Liver (tissue), 4 donors: Measurements from ENCODE around the gene SPATA22. TPM values are rescaled to one million over a fixed set of nuclear protein-coding genes. Genes with fewer than 3 reads are reported as not detected.

Experiments used
- polyA plus RNA-seq, 2 donors: library from polyadenylated mRNA; stranded (reverse) in 1 of 2; unstranded in 1 of 2; fragments of 200-250 nt in 1 of 2; fragments of >200 nt in 1 of 2; fragmentation: Nextera tagmentation in 1 of 2; extraction: Ambion mirVana in 1 of 2; gene quantifications; one replicate each; pipeline versions ENCODE4 v1.2.1 to v1.2.3, GENCODE V29; 2013 to 2015
- total RNA-seq, 2 donors: library from RNA; depleted of rRNA; stranded (reverse); fragments of >200 nt; gene quantifications; one replicate each; pipeline ENCODE4 v1.2.3, GENCODE V29; 2014
- donor health status: healthy.
- donor health status: healthy.
- donor health status: healthy.

The SPATA22 gene
- total and polyA plus RNA-seq, 4 donors: 0.19 to 0.89 (median 0.42) TPM; not detected in 1

Other genes with a start within 250 kb of the SPATA22 start
- gene OR3A1, start 173.5 kb downstream of the SPATA22 start, total RNA-seq: not detected
- not detected for gene OR3A1, start 173.5 kb downstream of the SPATA22 start, polyA plus RNA-seq
- not detected for gene OR3A2, start 85.5 kb downstream of the SPATA22 start, total RNA-seq
- not detected for gene OR3A2, start 85.5 kb downstream of the SPATA22 start, polyA plus RNA-seq
- not detected for gene OR1E1, start 73.4 kb downstream of the SPATA22 start, total RNA-seq
- gene OR1E1, start 73.4 kb downstream of the SPATA22 start, polyA plus RNA-seq: not detected
- gene OR3A3, start 60.4 kb downstream of the SPATA22 start, total RNA-seq: not detected
- not detected for gene OR3A3, start 60.4 kb downstream of the SPATA22 start, polyA plus RNA-seq
- under 1 TPM in 1 of 2 donors, not detected in 1; 0.08 TPM for gene OR1E2, start 38.0 kb downstream of the SPATA22 start, total RNA-seq
- gene OR1E2, start 38.0 kb downstream of the SPATA22 start, polyA plus RNA-seq: not detected
- 1 to 10 TPM in 1 of 2 donors, under 1 TPM in 1; 0.89 to 4.7 TPM for gene ASPA, start 4.2 kb upstream of the SPATA22 start, total RNA-seq
- gene ASPA, start 4.2 kb upstream of the SPATA22 start, polyA plus RNA-seq: 1 to 10 TPM; 1.2 to 2.6 TPM
- gene TRPV3, start 86.0 kb upstream of the SPATA22 start, total RNA-seq: under 1 TPM; 0.19 to 0.33 TPM
- under 1 TPM; 0.04 to 0.38 TPM for gene TRPV3, start 86.0 kb upstream of the SPATA22 start, polyA plus RNA-seq
- gene TRPV1, start 137.6 kb upstream of the SPATA22 start, total RNA-seq: 10 to 100 TPM in 1 of 2 donors, 1 to 10 TPM in 1; 2.5 to 12.7 TPM
- 1 to 10 TPM; 3.0 to 3.7 TPM for gene TRPV1, start 137.6 kb upstream of the SPATA22 start, polyA plus RNA-seq
- 10 to 100 TPM in 1 of 2 donors, 1 to 10 TPM in 1; 9.3 to 66.6 TPM for gene SHPK, start 164.4 kb upstream of the SPATA22 start, total RNA-seq
- 10 to 100 TPM; 16.5 to 17.4 TPM for gene SHPK, start 164.4 kb upstream of the SPATA22 start, polyA plus RNA-seq
- gene CTNS, start 164.9 kb upstream of the SPATA22 start, total RNA-seq: 10 to 100 TPM in 1 of 2 donors, 1 to 10 TPM in 1; 8.1 to 15.3 TPM
- gene CTNS, start 164.9 kb upstream of the SPATA22 start, polyA plus RNA-seq: 10 to 100 TPM in 1 of 2 donors, 1 to 10 TPM in 1; 6.6 to 11.0 TPM
- gene TAX1BP3, start 196.8 kb upstream of the SPATA22 start, total RNA-seq: 10 to 100 TPM; 11.9 to 19.8 TPM
- gene TAX1BP3, start 196.8 kb upstream of the SPATA22 start, polyA plus RNA-seq: 10 to 100 TPM; 20.1 to 27.7 TPM
- gene EMC6, start 197.0 kb upstream of the SPATA22 start, total RNA-seq: 10 to 100 TPM; 12.3 to 15.3 TPM
- gene EMC6, start 197.0 kb upstream of the SPATA22 start, polyA plus RNA-seq: 100 to 1,000 TPM in 1 of 2 donors, 10 to 100 TPM in 1; 80.0 to 107 TPM
- 1 to 10 TPM; 1.2 to 1.8 TPM for gene P2RX5, start 224.3 kb upstream of the SPATA22 start, total RNA-seq
- 1 to 10 TPM in 1 of 2 donors, under 1 TPM in 1; 0.31 to 1.1 TPM for gene P2RX5, start 224.3 kb upstream of the SPATA22 start, polyA plus RNA-seq